ENCODE results near the gene FAM118B.
"Not testable (repeated sequence)": the region's sequence is repeated elsewhere in the genome, so short reads cannot be mapped to it uniquely, and the experiment has no call there.

The FAM118B gene

DNA sequence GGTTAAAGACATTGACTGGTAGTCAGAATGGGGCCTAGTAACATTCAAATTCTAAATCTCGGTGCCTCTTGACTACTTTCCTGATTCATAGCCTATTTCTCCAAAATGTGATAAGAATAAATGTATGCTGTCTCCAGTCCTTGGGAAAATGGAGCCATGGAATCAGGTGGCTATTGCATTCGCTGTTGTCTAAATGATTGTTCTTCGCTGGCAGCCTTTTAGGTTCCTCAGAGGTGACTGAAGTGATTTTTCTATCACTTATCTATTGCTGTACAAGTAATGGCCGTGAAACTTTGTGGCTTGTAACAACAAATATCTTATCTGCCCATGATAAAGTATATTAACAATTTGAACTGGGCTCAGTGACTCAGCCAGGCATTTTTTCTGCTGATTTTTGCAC lies 41.7 kb downstream of the FAM118B start:
- Histone ChIP-seq H3K9me3 (ENCODE audit: low read length) (no peaks in the 10 kb centered on the region), H3K36me3 (ENCODE audit: insufficient read depth, low read length) (peaks cover 47% of the 10 kb centered on the region), H3K4me3 (ENCODE audit: low read length) (no peak overlapping the region), H2AFZ (ENCODE audit: low read depth, low read length) (no peak overlapping the region), H3K27me3 (ENCODE audit: insufficient read depth, low read length) (no peaks in the 10 kb centered on the region), H3K4me1 (ENCODE audit: insufficient read depth, low read length) (no peaks in the 10 kb centered on the region)

DNA sequence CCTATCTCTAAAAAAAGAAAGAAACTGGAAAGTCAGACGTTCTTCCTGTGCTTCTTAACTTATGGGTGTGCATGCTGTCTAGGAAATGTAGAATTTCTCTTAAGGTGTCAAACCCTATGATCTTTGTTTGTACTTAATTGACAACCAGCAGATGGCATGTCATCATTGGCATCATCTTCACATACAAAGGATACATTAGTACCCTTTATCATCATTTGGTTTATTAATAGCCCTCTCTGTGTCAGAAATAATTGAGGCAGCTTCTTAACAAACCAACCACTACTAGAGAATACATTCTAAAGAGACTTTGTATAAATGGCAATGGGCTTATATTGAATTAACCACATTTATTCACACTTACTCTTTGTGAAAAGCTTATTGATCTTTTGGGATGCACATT lies 43.2 kb downstream of the FAM118B start:
- peaks cover 51% of the 10 kb centered on the region for H3K36me3 ChIP-seq (ENCODE audit: insufficient read depth, low read length)
- H3K4me1 ChIP-seq (ENCODE audit: insufficient read depth, low read length) = no peaks in the 10 kb centered on the region
- no peak overlapping the region for H3K4me3 ChIP-seq (ENCODE audit: low read length)

DNA sequence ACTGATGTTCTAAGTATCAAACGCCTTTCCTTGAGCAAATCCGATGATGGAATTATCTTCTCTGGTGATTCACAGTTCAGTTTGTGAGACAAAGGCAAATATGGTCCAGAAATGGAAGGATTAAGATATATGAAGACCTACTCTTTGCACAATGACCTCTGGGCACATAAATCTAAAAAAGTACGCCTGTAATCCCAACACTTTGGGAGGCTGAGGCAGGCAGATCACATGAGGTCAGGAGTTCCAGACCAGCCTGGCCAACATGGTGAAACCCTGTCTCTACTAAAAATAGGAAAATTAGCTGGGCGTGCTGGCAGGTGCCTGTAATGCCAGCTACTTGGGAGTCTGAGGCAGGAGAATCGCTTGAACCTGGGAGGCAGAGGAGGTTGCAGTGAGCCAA lies 43.9 kb downstream of the FAM118B start:
- H3K9me3 ChIP-seq (ENCODE audit: low read length); H3K4me1 ChIP-seq (ENCODE audit: insufficient read depth, low read length); H2AFZ ChIP-seq (ENCODE audit: low read depth, low read length); H3K27me3 ChIP-seq (ENCODE audit: insufficient read depth, low read length); H3K4me3 ChIP-seq (ENCODE audit: low read length): not testable (repeated sequence)
- peaks cover 49% of the 10 kb centered on the region for H3K36me3 ChIP-seq (ENCODE audit: insufficient read depth, low read length)

More for the DNA sequence above, 43.2 kb downstream of the FAM118B start:
- Histone ChIP-seq H2AFZ (ENCODE audit: low read depth, low read length) (no peak overlapping the region), H3K9me3 (ENCODE audit: low read length) (no peaks in the 10 kb centered on the region), H3K27me3 (ENCODE audit: insufficient read depth, low read length) (no peaks in the 10 kb centered on the region)

DNA sequence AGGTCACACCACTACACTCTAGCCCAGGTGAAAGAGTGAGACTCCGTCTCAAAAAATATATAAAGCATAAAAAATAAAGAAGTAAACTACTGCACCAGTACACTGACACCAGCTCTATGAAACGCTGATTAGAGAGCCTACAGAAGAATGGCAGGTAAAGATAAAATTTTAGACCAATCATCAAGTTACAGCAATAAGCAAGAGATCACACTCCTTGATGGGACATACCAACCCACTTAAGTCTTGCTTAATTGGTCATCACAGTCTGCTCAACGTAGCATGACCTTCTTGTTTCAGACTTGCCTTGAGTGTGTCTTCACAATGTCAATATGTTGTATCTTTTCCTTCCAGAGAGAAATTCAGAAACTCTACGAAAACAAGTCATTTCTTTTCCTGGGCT lies 44.6 kb downstream of the FAM118B start:
- H3K36me3 ChIP-seq (ENCODE audit: insufficient read depth, low read length) = peaks cover 53% of the 10 kb centered on the region
- H3K4me1 ChIP-seq (ENCODE audit: insufficient read depth, low read length) = no peaks in the 10 kb centered on the region
- H3K9me3 ChIP-seq (ENCODE audit: low read length) = no peaks in the 10 kb centered on the region
- no peak overlapping the region for H2AFZ ChIP-seq (ENCODE audit: low read depth, low read length)
- no peak overlapping the region for H3K4me3 ChIP-seq (ENCODE audit: low read length)
- no peaks in the 10 kb centered on the region for H3K27me3 ChIP-seq (ENCODE audit: insufficient read depth, low read length)

- peaks cover 60% of the 10 kb centered on the region for H3K36me3 ChIP-seq (ENCODE audit: insufficient read depth, low read length)
- H2AFZ ChIP-seq (ENCODE audit: low read depth, low read length) = no peak overlapping the region
- H3K4me3 ChIP-seq (ENCODE audit: low read length) = no peak overlapping the region
- H3K27me3 ChIP-seq (ENCODE audit: insufficient read depth, low read length) = no peaks in the 10 kb centered on the region
- no peaks in the 10 kb centered on the region for H3K4me1 ChIP-seq (ENCODE audit: insufficient read depth, low read length)
- H3K9me3 ChIP-seq (ENCODE audit: low read length) = no peaks in the 10 kb centered on the region
Observed at GRCh38 chr11:126257144-126257543, 45.6 kb downstream of the FAM118B start.

DNA sequence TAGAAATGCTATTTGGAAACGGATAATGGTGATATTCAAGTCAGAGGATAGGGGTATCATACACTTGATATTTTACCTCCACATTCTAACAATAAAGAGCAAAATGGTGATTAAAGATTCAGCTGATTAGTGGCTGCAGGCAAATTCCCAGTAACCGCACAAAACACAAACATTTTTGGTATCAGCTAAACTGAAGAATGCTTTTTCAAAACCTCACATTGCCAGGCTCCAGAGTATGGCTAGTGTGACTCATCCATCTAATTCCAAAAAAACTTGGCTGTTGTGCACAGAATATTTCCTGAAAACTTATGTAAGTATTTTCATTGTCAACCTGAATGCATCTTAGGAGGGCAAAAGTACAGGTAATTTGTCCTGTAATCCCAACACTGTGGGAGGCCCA lies 46.2 kb downstream of the FAM118B start:
- H3K36me3 ChIP-seq (ENCODE audit: insufficient read depth, low read length) = peaks cover 64% of the 10 kb centered on the region
- H2AFZ ChIP-seq (ENCODE audit: low read depth, low read length) = no peak overlapping the region
- no peaks in the 10 kb centered on the region for H3K9me3 ChIP-seq (ENCODE audit: low read length)
- no peaks in the 10 kb centered on the region for H3K27me3 ChIP-seq (ENCODE audit: insufficient read depth, low read length)
- H3K4me3 ChIP-seq (ENCODE audit: low read length) = no peak overlapping the region
- no peaks in the 10 kb centered on the region for H3K4me1 ChIP-seq (ENCODE audit: insufficient read depth, low read length)

GRCh38 chr11:126262216-126262615 lies 50.6 kb downstream of the FAM118B start:
- Histone ChIP-seq H3K4me1 (ENCODE audit: insufficient read depth, low read length) (no peaks in the 10 kb centered on the region), H3K9me3 (ENCODE audit: low read length) (no peaks in the 10 kb centered on the region), H3K27me3 (ENCODE audit: insufficient read depth, low read length) (no peaks in the 10 kb centered on the region), H3K4me3 (ENCODE audit: low read length) (no peak overlapping the region), H3K36me3 (ENCODE audit: insufficient read depth, low read length) (peaks cover 79% of the 10 kb centered on the region), H2AFZ (ENCODE audit: low read depth, low read length) (no peak overlapping the region)

GRCh38 chr11:126263489-126263888 lies 51.9 kb downstream of the FAM118B start:
- no peak overlapping the region for H3K4me3 ChIP-seq (ENCODE audit: low read length)
- peaks cover 10% of the 10 kb centered on the region for H3K4me1 ChIP-seq (ENCODE audit: insufficient read depth, low read length)
- peaks cover 74% of the 10 kb centered on the region for H3K36me3 ChIP-seq (ENCODE audit: insufficient read depth, low read length)
- no peak overlapping the region for H2AFZ ChIP-seq (ENCODE audit: low read depth, low read length)
- H3K27me3 ChIP-seq (ENCODE audit: insufficient read depth, low read length) = no peaks in the 10 kb centered on the region
- H3K9me3 ChIP-seq (ENCODE audit: low read length) = no peaks in the 10 kb centered on the region

GRCh38 chr11:126265811-126266210 lies 54.2 kb downstream of the FAM118B start:
- no peaks in the 10 kb centered on the region for H3K27me3 ChIP-seq (ENCODE audit: insufficient read depth, low read length)
- peaks cover 16% of the 10 kb centered on the region for H3K4me1 ChIP-seq (ENCODE audit: insufficient read depth, low read length)
- H3K36me3 ChIP-seq (ENCODE audit: insufficient read depth, low read length) = peaks cover 68% of the 10 kb centered on the region
- no peak overlapping the region for H2AFZ ChIP-seq (ENCODE audit: low read depth, low read length)
- no peak overlapping the region for H3K4me3 ChIP-seq (ENCODE audit: low read length)
- H3K9me3 ChIP-seq (ENCODE audit: low read length) = no peaks in the 10 kb centered on the region

DNA sequence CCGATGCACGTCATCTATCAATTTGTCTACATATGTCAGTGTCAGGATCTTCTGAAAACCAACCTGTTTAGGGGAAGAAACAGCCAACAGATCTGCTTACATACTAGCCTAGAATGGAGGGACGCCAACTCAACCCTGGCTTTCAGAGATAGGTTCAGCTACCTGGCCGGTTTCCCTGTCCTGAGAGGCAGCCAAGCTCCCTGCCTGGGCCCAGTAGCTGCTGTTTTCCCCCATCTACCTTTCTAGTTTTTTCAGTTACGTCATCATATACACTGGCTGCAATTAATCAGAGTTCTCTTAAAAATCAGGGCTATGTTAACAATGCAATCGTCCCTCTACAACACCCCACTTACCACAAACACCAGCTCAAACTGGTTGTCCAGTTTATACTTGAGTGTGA lies 56.1 kb downstream of the FAM118B start:
- H3K4me1 ChIP-seq (ENCODE audit: insufficient read depth, low read length) = peaks cover 16% of the 10 kb centered on the region
- H3K9me3 ChIP-seq (ENCODE audit: low read length) = no peaks in the 10 kb centered on the region
- no peak overlapping the region for H2AFZ ChIP-seq (ENCODE audit: low read depth, low read length)
- H3K27me3 ChIP-seq (ENCODE audit: insufficient read depth, low read length) = no peaks in the 10 kb centered on the region
- H3K4me3 ChIP-seq (ENCODE audit: low read length) = peak overlapping the region; percentile 76
- peaks cover 58% of the 10 kb centered on the region for H3K36me3 ChIP-seq (ENCODE audit: insufficient read depth, low read length)

GRCh38 chr11:126268361-126268707 lies 56.8 kb downstream of the FAM118B start:
- Histone ChIP-seq H3K4me1 (ENCODE audit: insufficient read depth, low read length) (peaks cover 16% of the 10 kb centered on the region), H3K27me3 (ENCODE audit: insufficient read depth, low read length) (no peaks in the 10 kb centered on the region), H3K9me3 (ENCODE audit: low read length) (no peaks in the 10 kb centered on the region), H3K4me3 (ENCODE audit: low read length) (peak overlapping the region; percentile 76), H3K36me3 (ENCODE audit: insufficient read depth, low read length) (peaks cover 58% of the 10 kb centered on the region), H2AFZ (ENCODE audit: low read depth, low read length) (no peak overlapping the region)

DNA sequence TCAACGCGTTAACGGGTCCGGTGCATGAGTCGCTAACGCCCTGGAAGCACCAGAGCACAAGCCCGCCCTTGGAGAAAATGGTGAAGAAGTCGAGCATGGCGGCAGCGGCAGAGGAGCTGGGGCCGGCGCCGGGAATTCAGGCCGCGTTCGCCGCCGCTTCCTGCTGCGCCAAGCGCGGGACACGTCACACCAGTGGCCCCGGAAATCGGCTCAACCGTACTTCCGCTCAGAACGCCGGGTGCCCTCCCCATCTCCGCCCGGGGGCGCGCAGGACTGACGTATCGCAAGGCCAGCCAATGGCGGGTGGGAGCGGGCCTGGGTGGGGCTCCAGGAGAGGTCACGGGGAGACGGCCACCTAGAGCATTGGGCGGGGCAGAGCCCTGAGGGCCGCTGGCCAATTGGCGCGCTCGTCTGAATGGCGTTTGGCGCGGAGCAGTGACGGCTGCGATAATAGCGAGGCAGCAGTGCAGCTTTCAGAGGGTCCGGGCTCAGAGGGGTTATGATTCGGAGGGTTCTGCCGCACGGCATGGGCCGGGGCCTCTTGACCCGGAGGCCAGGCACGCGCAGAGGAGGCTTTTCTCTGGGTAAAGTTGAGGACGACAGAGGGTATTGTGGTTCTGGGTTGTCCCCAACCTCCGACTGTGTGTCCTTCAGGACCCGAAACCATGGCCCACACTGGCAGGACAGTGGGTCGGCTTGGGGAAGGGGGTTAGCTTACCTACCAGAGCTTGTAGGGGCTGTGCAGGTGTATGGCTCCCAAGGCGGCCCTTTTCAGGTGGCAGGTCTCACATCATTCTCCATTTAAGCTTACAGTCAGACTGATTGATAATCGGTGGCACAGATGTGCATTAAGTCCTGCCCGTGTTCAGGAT lies 57.4 kb downstream of the FAM118B start, which contains the start of the genes FOXRED1 and SRPRA:
TSS of gene FOXRED1 (plus strand) at position 447 of the 872 bp plus-strand sequence. CDS start at position 500, 53 bp downstream.
TSS of gene SRPRA (minus strand) at position 188 of the 872 bp plus-strand sequence. CDS start at position 97, 91 bp downstream.
- peaks cover 16% of the 10 kb centered on the region for H3K4me1 ChIP-seq (ENCODE audit: insufficient read depth, low read length)
- peaks cover 58% of the 10 kb centered on the region for H3K36me3 ChIP-seq (ENCODE audit: insufficient read depth, low read length)
- H3K9me3 ChIP-seq (ENCODE audit: low read length) = no peaks in the 10 kb centered on the region

DNA sequence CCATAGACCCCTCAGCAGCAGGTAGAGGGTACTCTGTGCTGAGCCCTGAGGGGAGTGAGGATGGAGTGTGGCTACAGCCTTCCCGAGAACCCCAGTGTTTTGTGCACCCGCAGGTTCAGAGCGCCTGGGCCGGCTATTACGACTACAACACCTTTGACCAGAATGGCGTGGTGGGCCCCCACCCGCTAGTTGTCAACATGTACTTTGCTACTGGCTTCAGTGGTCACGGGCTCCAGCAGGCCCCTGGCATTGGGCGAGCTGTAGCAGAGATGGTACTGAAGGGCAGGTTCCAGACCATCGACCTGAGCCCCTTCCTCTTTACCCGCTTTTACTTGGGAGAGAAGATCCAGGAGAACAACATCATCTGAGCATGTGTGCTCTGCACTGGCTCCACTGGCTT lies 65.7 kb downstream of the FAM118B start:
- H3K4me3 ChIP-seq (ENCODE audit: low read length) = no peak overlapping the region
- H3K36me3 ChIP-seq (ENCODE audit: insufficient read depth, low read length) = peaks cover 54% of the 10 kb centered on the region
- no peak overlapping the region for H2AFZ ChIP-seq (ENCODE audit: low read depth, low read length)
- no peaks in the 10 kb centered on the region for H3K9me3 ChIP-seq (ENCODE audit: low read length)
- H3K27me3 ChIP-seq (ENCODE audit: insufficient read depth, low read length) = no peaks in the 10 kb centered on the region
- peaks cover 6% of the 10 kb centered on the region for H3K4me1 ChIP-seq (ENCODE audit: insufficient read depth, low read length)

More for the DNA sequence above, 57.4 kb downstream of the FAM118B start, which contains the start of the genes FOXRED1 and SRPRA:
- no peaks in the 10 kb centered on the region for H3K27me3 ChIP-seq (ENCODE audit: insufficient read depth, low read length)
- H2AFZ ChIP-seq (ENCODE audit: low read depth, low read length) = peak within 1 kb of the TSS; percentile 39
- H3K4me3 ChIP-seq (ENCODE audit: low read length) = peak within 1 kb of the TSS; percentile 76

Measured in neuron (in vitro differentiated cells).